Tongue (tissue), 2 donors: Measurements from ENCODE around the gene SLC46A1. TPM values are rescaled to one million over a fixed set of nuclear protein-coding genes. Genes with fewer than 3 reads are reported as not detected.

ENCODE experiments used
- DNase-seq: peaks from one replicate; pipeline ENCODE4 v3.0.0-alpha.2; 2015
- total RNA-seq: library from RNA; depleted of rRNA; stranded (reverse); fragments of >200 nt; gene quantifications from one replicate; pipeline ENCODE4 v1.2.3, GENCODE V29; 2014

Gene SLC46A1
- total RNA-seq, 1 donor from 2014 or later: 6.5 TPM

DNA sequence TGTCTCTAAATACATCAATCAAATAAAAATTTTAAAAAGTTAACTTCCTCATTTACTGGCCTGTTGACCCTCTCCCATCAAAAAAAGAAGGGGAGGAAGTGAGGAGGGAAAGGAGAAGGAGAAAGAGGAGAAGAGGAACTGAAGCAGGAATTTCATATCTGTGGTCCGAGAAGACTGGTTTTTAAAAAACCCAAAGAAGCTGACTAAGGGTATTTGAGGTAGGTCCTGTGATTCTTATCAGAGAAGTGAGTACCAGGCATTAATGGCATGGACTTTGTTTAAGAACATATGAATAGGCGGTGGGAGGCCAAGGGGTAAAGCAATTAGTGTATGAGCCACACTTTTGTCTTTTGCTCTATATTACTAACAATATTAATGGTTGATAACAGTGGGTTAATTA lies 2.0 kb downstream of the SLC46A1 start:
- DNase-seq: no peak

DNA sequence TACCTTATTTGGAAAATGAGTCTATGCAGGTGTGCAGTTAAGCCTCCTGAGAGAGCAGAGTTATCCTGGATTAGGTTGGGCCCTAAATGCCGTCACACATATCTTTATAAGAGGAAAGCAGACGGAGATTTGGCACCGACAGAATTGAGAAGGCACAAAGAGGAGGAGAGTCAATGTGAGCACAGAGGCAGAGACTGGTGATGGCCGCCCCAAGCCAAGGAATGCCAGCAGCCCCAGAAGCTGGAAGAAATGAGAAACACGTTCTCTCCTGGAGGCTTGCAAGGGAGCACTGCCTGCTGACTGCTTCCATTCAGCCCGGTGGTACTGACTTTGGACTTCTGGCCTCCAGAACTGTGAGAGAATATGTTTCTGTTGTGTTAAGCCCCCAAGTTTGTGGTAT lies 3.2 kb downstream of the SLC46A1 start:
- no peak for DNase-seq

DNA sequence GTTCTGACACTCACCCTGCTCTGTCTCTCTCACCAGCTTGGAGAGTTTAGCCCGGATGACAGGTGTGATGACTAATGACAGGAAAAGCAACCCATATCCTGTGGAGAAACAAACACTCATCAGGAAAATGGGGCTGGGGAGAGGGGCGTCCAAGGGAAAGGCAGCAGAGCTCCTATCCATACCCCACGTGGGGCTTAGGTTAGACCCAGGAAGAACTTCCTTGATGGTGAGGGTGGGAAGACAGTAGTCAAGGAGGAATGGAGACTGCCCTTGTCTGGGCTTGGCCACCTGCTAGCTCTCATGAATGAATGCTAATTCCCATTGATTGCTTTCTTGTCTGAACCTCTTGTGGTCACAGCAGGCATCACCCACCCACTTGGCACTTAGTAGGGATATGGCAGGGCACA lies 3.8 kb downstream of the SLC46A1 start:
- no peak for DNase-seq

DNA sequence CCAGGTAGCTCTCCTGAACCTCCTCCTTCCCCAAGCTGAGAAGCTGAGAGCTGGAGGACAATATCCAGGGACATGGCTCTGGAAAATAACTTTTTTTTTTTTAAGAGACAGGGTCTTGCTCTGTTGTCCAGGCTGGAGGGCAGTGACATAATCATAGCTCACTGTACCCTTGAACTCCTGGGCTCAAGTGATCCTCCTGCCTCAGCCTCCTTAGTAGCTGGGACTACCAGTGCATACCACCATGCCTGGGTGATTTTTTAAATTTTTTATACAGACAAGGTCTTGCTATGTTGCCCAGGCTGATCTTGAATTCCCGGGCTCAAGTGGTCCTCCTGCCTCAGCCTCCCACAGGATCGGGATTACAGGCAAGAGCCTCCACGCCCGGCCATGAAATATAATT lies 6.2 kb downstream of the SLC46A1 start:
- DNase-seq: no peak

DNA sequence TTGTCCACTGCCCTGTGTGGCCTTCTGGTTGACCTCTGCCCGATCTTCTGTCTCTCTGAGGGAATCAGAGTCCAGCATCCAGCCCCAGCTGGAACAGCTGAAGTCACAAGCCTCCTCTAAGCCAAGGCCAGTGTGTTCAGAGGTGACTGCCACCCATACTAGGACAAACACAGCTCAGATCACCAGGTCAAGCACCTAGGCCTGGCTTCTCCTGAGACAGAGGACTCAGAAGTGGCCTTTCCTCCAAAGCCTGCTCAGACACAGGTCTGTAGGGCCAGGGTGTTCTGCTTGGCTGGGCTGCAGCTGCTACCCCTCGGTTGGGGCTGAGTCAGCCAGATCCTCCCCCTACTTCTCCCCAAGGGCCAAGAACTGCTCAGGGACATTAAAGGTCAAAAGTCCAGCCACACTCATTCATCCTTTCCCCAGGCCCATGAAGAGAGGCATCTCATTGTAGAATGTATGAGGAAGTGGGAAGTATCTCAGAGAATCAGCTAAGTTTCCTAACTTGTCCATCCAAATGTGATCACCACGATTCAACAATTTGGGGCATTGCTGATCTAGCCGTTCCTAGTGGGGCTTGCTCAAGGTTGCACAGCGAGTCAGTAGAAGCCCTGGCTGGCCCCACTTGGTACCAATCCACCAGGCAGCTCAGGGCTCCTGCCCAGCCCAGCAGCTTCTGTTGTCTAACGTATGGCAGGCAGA lies 7.6 kb downstream of the SLC46A1 start:
- DNase-seq: no peak

DNA sequence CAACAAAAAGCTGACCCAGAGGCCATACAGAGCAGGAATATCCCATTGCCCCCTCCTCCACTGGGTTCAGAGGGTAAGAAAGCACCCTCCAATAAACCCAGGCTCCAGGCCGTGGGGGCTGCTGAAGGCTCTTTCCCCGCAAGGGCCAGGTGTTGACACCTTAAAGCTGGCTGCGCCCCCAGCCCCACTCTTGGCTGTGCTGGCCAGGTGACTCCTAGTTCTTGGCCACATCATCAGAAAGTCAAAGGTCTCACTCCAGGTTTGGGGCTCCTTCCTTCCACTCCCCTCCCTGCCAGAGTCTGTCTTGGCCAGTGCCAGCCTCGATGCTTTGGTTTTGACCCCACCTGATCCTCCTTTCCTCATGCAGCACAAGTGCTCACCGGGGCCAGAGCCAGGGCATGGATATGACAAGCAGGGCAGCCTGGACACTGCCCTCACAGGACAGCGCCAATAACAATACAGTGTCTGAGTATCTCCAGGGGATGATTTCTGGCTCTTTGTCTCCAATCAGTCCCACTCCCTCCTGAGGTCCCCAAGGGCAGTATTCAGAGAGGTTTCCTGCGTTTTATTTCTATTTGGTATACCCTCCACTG lies 8.2 kb downstream of the SLC46A1 start:
- DNase-seq: no peak

DNA sequence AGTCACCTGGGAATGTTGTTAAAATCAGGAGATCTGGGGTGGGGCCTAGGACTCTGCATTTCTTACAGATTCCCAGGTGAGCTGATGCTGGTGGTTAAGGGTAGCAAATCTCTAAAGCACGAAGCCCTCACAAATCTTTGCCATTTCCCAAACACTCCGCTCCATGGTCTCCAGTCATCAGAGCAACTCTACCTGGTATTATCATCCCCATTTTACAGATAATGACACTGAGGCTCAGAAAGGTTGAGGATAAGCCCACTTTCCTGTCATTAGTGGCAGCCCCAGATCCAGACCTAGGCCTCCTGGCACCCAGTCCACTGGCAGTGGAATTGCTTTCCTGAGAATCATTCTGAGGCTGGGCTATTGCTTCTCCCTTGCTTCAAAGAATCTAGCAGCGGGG lies 8.7 kb downstream of the SLC46A1 start:
- DNase-seq: no peak

DNA sequence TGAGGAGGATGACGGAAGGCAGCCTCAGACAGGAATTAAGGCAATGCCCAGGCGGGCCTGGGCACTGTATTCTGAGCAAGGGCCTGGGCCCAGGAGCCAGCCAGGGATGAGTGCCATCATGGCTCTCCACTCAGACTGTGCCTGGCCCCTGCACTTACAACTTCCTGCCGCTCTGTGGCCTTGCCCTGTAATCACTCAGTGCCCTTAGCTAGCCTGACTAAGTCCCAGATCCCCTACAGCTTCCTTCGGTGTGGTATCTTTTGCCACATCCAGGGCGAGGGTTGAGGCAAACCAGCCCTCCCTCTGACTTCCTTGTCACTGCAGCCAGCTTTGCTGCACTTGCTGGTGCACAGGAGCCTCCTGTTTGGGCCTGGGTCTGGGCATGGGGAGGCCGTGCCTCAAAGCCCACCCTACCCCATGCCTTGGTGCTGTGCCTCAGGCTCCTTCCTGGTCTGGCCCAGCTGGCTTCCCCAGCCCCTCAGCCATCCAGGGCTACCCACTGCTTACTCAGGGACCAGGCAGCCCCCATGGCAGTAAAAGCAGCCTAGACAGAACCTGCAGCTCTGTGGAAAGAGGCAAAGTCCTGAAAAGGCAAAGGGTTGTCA lies 9.3 kb downstream of the SLC46A1 start:
- DNase-seq: no peak

DNA sequence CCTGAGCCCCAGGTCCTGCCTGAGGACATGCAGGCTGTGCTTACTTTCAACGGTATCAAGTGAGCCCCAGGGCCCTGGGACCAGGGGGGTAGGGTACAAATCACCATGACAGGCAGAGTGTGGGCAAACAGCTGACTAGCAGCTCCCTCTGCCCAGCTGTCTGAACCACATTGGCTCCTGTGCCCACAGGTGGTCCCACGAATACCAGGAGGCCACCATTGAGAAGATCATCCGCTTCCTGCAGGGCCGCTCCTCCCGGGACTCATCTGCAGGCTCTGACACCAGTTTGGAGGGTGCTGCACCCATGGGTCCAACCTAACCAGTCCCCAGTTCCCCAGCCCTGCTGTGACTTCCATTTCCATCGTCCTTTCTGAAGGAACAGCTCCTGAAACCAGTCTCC lies 10.0 kb downstream of the SLC46A1 start:
- DNase-seq: no peak

DNA sequence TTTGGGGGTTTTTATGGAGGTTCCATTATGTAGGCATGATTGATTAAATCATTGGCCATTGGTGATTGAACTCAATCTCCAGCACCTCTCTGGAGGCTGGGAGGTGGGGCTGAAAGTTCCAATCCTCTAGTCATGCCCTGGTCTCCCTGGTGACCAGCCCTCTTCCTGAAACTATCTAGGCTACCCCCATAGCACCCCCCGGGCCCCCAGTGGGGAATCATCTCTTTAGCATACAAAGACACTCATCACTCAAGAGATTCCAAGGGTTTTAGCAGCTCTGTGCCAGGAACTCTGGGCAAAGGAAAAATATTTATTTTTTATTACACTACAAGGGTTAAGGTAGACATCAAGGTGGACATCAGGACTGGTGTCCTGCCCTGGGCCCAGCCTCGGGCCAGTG lies 10.6 kb downstream of the SLC46A1 start:
- DNase-seq: no peak

DNA sequence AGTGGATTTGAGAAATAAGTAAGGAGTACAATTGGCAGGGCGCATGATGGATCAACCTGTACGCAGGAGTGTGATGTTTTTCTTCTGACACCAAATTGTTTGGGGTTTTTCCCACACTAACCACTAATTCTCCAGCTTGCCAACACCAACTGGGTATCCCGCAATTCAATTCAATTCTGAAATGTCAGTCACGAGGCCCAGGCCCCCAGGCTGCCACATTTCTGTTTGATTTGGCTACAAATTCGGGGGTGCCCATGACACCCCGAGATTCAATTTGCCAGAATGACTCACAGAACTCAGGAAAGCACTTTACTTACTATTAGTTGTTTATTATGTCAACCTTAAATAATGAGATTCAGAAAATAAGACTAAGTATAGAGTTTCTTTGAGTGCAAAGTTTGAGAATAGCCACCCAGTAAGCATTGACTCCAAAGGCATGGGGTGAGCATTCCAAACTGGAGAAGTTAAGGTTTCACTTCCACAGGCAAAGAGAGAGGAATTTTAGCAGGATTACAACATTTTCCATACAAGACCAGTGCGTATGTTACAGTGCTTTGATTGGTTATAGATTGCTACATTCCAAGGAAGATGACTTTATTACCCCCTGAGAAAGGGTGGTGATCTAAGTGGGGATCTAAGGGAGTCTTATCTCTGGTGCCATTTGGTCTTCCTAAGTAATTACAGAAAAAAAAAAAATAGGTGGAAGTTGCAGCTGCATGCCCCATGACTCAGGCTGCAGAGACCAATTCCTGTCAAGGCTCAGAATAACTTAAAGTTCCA lies 11.5 kb downstream of the SLC46A1 start:
- no peak for DNase-seq

DNA sequence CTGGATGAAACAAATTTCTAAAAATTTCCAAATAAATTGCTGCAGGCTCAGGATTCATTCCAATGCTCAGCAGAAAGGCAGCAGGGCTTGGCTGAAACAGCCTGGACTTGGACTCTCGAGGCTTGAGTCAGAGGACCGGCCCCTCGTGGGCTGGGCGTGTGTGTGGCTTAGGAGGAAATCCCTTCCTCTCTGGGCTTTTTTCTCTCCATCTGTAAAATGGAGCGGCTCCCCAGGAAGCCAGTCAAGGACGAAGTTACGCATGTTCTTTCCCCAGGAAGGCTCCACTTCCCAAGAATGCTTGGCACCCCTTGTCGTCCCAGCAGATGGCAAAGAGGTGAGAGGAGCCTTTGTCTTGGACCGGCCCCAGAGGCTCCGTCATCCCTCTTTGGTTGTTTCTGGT lies 13.5 kb downstream of the SLC46A1 start:
- no peak for DNase-seq

DNA sequence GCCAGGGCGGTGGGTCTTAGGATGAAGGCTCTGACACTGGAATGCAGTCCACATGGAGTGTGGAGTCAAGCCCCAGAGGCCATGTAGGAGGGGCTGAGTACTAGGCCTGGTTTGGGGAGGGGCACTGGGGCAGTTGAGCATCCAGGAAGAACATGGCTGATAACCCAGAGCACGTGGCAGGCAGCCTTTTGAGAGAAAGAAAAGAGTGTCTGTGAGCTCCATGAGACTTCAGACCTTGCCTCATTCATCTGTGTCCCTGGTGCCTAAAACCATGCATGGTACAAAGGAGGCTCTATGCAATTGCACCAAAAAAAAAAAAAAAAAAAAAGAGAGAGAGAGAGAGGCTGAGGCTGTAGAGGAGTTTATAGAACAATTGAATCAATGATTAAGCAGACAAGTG lies 14.6 kb downstream of the SLC46A1 start:
- DNase-seq: no peak

DNA sequence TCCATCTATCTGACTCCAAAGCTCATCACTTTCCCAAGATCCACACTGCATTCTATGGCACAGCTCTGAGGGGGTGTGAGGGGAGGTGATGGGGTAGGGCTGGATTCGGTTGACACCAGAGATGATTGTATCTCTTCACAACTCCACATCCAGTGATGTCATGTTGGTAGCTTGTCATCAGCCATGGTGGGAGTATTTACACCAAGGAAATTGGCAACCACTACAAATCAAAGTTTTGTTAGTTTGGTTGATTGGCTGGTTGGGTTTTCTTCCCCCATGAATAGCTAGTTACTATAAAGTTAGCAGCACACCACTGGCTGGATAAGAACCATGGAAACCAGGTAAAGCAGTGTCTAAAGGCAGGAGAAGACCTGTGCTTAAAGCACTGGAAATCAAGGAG lies 15.0 kb downstream of the SLC46A1 start:
- no peak for DNase-seq

DNA sequence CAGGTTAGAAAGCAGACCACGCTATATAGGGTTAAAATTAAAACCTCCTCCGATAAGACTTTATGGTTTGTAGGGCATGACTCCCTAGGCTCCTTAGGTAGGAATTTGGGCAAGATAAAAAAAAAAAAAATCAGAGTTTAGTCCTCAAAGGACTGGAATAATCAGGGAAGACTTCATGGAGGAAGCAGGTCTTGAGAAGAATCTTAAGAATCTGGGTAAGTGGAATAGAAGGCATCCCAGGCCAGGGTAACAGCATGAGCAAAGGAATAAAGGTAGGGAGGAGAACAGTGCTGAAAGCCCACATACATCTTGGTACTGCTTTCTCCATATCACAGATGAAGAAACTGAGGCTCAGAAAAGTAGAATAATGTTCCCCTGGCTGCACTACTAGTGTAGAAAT lies 15.4 kb downstream of the SLC46A1 start:
- no peak for DNase-seq

DNA sequence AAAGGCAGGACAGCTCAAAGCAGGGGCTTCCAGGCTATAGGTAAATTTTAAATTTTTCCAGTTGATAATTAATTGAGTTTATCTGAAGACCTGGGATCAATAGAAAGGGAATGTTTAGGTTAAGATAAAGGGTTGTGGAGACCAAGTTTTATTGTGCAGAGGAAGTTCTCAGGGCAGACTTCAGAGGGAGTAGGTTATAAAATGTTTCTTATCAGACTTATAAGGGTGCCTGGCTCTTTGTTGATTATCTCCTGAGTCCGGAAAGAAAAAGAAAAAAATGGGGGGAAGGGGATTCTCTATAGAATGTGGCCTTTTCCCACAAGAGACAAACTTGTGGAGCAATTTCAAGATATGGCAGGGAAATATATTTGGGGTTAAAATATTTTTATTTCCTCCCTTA lies 15.9 kb downstream of the SLC46A1 start:
- no peak for DNase-seq

DNA sequence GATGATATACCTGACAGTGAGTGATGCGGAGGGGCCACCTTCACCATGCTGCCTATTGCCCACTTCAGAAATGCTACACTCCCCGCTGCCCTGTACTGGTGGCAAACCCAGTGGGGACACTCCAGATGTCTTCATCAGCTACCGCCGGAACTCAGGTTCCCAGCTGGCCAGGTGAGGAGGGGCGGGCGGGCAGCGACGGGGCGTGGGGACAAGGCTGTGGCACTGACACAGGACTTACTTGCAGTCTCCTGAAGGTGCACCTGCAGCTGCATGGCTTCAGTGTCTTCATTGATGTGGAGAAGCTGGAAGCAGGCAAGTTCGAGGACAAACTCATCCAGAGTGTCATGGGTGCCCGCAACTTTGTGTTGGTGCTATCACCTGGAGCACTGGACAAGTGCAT lies 17.9 kb downstream of the SLC46A1 start:
- no peak for DNase-seq

DNA sequence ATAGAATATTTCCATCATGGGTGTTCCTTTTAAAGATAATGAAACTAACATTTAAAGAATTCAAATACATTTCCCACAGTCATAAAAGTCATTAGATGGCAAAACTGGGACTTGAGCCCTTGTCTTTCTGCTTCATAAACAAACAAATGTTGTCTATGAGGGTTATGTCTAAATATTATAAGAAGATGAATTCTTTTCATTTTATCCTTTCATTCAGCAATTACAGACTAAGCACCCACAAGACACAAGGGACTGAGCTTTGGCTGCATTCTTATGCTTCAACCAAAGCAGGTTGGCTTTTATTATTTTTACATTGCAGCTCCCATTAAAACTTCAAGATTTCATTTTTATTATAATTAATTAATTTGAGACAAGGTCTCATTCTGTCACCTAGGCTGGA lies 19.6 kb downstream of the SLC46A1 start:
- DNase-seq: no peak

DNA sequence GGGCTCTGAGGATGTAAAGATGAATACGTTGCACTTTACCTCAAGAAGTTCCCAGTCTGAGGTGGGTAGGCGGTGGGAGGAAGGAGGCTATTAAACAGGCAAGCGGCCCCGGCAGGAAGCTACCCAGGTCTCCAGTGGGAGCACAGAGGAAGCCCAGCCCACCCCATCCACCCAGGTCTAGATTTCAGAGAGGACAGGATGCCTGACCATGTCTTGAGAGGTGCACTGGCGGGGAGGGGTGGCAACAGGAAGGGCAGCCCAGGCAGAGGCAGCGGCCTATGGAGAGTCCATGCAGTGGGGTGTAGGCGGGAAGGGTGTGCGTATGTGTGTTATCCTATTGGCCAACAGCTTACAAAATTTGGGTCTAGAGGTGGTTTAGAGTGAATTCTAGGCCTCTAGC lies 20.6 kb downstream of the SLC46A1 start:
- no peak for DNase-seq

DNA sequence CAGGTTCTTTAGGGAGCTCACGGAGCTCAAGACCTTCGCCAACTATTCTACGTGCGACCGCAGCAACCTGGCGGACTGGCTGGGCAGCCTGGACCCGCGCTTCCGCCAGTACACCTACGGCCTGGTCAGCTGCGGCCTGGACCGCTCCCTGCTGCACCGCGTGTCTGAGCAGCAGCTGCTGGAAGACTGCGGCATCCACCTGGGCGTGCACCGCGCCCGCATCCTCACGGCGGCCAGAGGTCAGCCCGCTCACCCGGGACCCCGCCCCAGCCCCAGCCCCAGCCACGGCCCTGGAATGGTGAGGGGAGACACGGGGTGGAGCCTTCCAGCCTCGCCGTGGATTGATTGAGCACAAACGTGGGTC lies 21.0 kb downstream of the SLC46A1 start:
- no peak for DNase-seq

DNA sequence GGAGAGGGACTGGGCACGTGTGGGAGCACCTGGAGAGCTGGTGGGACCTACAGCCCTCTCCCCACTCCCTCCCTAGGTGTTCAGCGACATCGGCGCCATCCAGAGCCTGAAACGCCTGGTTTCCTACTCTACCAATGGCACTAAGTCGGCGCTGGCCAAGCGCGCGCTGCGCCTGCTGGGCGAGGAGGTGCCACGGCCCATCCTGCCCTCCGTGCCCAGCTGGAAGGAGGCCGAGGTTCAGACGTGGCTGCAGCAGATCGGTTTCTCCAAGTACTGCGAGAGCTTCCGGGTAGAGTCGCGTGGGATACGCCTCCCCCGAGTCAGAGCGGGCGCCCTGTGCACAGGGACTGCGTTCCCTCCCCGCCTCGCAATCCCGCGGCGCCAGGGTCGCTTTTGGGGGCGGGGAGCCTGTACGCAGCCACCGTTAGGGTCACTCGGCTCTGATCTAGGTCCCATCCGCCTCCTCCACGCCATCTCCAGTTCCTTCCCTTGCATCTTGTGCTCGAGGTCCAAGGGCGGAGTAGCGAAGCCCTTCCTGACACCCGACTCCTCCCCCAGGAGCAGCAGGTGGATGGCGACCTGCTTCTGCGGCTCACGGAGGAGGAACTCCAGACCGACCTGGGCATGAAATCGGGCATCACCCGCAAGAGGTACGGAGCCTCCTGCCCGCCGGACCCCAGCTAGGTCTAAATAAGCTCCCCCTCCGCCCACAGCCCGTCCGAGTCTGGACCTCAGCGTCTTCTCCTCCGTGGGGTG lies 21.6 kb downstream of the SLC46A1 start:
- no peak for DNase-seq

DNA sequence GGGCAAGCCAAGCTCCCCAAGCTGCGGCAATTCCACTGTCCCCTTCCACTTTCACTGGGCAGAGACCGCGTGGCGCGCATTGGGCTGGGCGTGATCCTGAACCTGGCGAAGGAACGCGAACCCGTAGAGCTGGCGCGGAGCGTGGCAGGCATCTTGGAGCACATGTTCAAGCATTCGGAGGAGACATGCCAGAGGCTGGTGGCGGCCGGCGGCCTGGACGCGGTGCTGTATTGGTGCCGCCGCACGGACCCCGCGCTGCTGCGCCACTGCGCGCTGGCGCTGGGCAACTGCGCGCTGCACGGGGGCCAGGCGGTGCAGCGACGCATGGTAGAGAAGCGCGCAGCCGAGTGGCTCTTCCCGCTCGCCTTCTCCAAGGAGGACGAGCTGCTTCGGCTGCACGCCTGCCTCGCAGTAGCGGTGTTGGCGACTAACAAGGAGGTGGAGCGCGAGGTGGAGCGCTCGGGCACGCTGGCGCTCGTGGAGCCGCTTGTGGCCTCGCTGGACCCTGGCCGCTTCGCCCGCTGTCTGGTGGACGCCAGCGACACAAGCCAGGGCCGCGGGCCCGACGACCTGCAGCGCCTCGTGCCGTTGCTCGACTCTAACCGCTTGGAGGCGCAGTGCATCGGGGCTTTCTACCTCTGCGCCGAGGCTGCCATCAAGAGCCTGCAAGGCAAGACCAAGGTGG lies 24.7 kb downstream of the SLC46A1 start:
- DNase-seq: peak; percentile 26
